GM19240 (cell line): ENCODE measurements around the gene ADAM23.

ENCODE experiments used
- DNase-seq: peaks from one replicate; pipeline ENCODE4 v3.0.0; 2011; ENCODE audit warnings: low spot score; ENCODE audit not compliant: insufficient read length

The ADAM23 gene

DNA sequence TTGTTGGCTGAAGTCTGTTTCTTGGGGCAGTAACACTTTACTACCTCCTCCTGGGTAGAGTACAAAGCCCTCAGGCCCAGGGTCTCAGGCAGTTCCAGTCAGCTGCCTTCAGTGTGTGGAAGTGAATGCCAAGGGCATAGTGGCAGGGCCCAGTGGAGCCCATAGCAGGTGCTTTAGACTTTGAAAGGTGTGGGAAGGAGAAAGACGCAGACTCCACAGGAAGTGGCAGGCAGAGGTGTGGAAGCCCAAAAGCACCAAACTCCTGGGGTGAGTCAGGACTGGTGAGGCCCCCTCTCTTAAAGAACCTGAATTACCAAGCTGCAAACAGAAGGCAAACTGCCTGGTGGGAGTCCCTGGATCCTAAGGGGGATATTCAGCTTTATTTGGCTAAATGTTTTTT lies 45.3 kb downstream of the ADAM23 start:
- DNase-seq, result no peak

GRCh38 chr2:206494061-206494460 lies 50.7 kb downstream of the ADAM23 start:
- DNase-seq, result no peak

GRCh38 chr2:206502729-206503128 lies 59.4 kb downstream of the ADAM23 start:
- DNase-seq, result no peak

- DNase-seq, result no peak
Measured at GRCh38 chr2:206511283-206511682, 68.0 kb downstream of the ADAM23 start.

DNA sequence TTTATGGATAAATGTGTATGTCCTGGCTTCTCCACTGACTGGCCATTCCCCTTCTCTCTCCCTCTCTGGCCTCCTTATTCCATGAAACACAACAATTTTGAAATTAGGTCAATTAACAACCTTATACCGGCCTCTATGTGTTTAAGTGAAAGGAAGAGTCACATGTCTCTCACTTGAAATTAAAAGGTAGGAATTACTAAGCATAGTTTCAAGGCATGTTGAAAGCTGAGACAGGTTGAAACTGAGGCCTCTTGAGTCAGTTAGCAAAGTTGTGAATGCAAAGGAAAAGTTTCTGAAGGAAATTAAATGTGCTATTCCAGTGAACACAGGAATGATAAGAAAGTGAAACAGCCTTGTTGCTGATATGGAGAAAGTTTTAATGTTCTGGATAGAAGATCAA lies 69.7 kb downstream of the ADAM23 start:
- no peak for DNase-seq

GRCh38 chr2:206515580-206515979 lies 72.2 kb downstream of the ADAM23 start:
- DNase-seq, result no peak

GRCh38 chr2:206518997-206519396 lies 75.7 kb downstream of the ADAM23 start:
- DNase-seq, result no peak

DNA sequence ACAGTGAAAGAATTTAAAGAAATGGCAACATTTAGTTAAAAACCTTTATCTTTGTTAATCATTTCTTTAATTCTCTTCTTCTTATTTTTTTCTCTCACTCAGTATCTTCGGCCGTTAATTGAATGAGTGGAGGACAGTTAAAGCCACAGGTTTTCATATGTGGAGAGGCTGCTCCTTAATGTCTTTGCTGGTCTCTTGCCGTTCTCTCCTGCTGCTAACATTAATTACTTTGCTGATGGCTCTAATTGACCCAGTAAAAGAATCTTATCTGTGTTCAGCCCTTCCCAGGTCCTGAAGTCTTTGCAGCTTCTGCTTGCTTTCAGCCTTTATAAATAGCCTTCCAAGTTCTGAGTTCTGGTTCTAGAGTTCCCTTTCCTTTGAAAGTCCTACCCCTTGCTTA lies 77.1 kb downstream of the ADAM23 start:
- no peak for DNase-seq

DNA sequence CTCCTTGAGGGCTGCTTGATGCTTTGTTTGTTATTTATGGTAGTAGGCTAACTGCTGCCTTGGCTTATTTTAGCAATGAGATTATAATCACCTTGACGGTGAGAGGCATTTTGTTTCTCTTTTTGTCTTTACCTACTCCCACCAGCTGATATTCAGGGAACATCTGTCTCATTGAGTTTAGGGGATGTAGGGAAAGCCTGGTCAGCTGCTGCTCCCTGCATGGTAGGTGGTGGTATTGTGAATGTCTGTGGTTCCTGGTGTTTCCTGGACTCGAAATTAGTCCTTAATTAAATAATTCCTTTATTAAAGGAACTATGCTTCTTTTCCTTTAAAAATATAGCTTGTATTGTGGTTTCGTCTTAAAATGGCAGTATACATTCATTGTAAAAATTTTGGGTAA lies 77.8 kb downstream of the ADAM23 start:
- DNase-seq, result no peak

GRCh38 chr2:206521612-206522011 lies 78.3 kb downstream of the ADAM23 start:
- DNase-seq, result no peak

GRCh38 chr2:206526416-206526815 lies 83.1 kb downstream of the ADAM23 start:
- DNase-seq, result no peak

DNA sequence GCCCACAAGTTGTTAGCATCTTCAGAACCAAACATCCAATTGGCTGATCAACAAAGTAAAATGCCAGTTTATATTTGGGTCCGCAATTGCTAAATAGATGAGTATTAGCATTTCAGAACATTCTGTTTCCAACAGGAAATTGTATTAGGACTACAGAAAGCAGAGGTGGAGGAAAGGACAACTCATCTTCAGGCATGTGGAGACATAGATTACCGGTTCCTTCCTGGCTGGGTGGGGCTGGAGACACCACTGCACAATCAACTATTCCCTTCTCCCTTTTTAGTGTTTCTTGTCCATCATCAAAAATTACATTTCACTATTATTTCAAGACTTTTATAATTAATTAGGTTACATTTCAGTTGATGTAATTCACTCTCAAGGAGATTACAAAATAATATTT lies 83.8 kb downstream of the ADAM23 start:
- DNase-seq, result no peak

DNA sequence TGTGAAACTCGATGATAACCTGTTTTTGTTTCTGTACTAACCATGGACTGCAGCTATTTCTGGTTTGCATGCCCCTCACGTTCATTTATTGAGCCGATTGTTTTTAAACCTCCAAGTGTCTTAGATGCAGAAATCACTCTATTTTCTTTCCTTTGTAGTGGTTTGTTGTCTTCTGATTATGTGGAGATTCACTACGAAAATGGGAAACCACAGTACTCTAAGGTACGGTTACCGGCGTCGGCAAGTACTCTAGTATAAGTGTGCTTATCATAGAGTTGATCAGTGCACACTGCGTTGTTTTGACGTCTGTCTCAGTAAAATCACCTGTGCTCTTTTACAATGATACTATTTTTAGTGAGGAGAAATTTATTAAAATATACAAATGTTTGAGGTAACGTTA lies 87.4 kb downstream of the ADAM23 start:
- DNase-seq, result no peak

DNA sequence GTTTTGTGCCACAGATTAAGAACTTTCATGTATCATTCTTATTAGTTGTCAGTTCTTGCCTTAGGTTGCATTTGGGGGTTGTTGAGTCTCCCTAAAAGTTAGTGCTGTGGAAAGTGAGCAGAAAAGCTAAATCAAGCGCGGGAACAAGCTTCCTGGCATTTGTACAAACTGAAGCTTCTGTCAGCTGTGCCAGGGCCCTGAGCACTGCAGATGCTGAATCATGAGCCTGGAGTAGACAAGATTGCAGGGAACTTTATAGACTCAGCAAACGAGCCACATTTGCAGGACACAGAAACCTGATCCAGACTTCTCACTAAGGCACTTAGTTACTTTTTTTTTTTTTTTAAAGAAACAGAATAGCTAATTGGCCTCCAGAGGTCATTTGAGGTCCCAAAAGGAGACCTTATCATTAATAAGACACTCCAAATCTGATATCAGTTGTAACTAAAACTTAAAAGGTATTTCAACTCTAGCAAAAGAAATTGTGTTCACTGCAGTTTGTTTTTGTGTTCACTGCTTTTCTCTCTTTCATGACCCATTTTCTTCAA lies 88.7 kb downstream of the ADAM23 start:
- no peak for DNase-seq

DNA sequence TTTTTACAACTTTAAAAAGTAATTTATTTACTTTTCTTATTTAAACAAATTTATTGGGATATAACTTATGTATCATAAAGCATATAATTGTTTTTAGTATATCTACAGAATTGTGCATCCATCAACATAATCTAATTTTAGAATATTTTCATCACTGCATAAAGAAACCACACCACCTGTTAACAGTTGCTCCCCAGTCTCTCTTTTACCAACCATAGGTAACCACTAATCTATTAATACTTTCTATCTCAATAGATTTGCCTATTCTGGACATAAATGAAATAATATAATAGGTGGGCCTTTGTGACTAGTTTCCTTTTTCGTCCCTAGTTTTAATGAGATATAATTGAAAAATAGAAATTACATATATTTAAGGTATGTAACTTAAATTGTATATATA lies 90.6 kb downstream of the ADAM23 start:
- DNase-seq, result no peak

DNA sequence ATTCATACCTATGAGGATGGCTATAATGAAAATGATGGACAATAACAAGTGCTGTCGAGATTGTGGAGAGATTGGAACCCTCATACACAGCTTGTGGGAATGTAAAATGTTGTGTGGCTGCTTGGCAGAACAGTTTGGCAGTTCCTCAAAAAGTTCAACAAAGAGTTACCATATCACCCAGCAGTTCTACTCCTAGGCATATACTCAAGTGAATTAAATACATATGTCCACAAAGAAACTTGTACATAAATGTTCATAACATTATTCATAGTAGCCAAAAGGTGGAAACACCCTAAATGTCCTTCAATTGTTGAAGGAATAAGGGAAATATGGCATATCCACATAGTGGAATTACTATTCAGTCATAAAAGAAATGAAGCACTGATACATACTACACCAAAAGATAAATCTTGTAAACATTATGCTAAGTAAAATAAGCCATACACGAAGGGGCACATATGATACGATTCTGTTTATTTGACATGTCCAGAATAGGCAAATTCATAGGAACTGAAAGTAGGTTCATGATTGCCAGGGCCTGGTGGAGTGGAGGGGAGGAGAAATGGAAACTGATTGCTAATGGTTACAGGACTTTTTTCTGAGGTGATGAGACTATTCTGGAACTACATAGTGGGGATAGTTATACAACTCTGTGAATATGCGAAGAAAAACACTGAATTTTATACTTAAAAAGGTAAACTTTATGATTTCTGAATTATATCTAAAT lies 92.1 kb downstream of the ADAM23 start:
- no peak for DNase-seq

- no peak for DNase-seq
Measured at GRCh38 chr2:206540757-206541156, 97.4 kb downstream of the ADAM23 start.

GRCh38 chr2:206543073-206543472 lies 99.7 kb downstream of the ADAM23 start:
- DNase-seq, result no peak

DNA sequence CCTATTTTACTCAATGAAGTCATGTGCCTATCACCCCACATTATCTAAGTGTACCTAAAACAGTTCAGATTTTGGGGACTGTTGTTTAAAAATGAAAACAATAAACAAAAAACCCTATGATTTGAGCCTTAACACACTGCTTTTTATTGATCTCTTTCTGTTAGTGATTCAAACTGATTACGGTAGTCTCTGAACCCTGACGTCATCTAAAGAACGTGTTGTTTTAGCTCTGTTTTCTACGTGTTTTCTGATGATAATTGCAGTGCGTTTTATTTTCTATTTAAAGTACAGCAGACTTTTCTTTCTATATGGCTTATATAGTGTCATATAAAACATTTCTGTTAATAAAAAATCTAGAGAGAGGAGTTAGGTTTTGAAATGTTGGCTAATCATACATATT lies 105.1 kb downstream of the ADAM23 start:
- no peak for DNase-seq

DNA sequence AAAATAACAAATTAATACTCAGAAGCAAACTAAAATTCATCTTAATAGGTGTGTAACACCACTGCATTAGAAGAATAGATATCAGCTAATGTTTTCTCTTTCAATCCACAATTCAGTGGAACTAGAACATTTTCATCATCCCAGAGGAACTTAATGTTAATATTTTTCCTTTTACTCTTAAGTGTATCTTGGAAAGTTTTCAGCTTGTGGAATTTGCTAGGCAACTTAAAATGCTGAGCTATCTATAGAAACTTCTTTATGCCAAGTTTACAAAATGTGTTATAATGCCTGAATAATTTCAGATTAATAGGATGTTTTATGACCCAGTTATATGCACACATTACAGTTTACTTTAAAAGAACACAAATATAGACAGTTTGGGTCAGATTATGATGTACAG lies 112.4 kb downstream of the ADAM23 start:
- DNase-seq, result no peak

GRCh38 chr2:206556357-206556949 lies 113.1 kb downstream of the ADAM23 start:
- no peak for DNase-seq

DNA sequence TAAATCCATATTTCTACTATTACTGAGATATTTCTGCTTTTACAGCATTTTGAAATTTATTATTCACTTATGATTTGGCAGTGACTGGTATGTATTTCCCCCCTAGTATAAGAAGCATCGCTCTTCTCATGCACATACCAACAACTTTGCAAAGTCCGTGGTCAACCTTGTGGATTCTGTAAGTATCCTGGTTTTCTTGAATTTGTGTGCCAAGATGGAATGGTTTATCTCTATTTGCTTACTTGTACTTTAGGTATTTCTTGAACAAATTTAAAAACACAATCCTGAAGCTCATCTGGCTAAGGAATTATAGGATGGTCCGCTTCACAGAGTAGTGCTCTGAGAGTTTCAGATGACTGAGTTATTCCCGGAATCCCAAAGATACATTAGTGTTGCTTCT lies 114.0 kb downstream of the ADAM23 start:
- DNase-seq, result no peak

GRCh38 chr2:206558492-206558891 lies 115.2 kb downstream of the ADAM23 start:
- DNase-seq, result no peak
